ENCODE measurements around the gene TENM4.
A peak's percentile ranks its signal among the peaks of the same experiment; 100 is the strongest.
"Not testable (repeated sequence)": the region's sequence is repeated elsewhere in the genome, so short reads cannot be mapped to it uniquely, and the experiment has no call there.

The TENM4 gene

GRCh38 chr11:78645226-78646202 is 795.3 kb downstream of the TENM4 start:
- peak in 1 of 2 donors; percentile 27 for DNase-seq (ENCODE audit: low read depth in 2 of 2)

DNA sequence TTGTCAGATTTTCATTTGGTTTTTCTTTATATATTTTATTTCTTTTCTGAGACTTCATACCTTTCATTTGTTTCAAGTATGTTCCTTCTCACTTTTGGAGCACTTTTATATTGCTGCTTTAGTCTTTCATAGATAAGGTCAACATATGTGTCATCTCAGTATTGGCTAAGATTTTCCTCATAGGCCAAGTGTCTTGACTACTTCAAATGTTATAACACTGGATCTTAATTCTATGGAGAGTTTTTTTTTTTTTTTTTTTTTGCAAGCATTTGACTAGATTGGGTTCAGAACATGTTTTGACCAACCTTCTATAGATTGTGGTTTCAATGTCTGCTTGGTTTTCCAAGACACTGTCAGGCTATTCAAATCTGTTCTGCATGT is 797.2 kb downstream of the TENM4 start:
- no peak for DNase-seq (ENCODE audit: low read depth in 2 of 2)

GRCh38 chr11:78642979-78643675 is 797.7 kb downstream of the TENM4 start:
- DNase-seq (ENCODE audit: low read depth in 2 of 2), result no peak

- no peak for DNase-seq (ENCODE audit: low read depth in 2 of 2)
Measured at GRCh38 chr11:78641541-78641940, 799.3 kb downstream of the TENM4 start.

DNA sequence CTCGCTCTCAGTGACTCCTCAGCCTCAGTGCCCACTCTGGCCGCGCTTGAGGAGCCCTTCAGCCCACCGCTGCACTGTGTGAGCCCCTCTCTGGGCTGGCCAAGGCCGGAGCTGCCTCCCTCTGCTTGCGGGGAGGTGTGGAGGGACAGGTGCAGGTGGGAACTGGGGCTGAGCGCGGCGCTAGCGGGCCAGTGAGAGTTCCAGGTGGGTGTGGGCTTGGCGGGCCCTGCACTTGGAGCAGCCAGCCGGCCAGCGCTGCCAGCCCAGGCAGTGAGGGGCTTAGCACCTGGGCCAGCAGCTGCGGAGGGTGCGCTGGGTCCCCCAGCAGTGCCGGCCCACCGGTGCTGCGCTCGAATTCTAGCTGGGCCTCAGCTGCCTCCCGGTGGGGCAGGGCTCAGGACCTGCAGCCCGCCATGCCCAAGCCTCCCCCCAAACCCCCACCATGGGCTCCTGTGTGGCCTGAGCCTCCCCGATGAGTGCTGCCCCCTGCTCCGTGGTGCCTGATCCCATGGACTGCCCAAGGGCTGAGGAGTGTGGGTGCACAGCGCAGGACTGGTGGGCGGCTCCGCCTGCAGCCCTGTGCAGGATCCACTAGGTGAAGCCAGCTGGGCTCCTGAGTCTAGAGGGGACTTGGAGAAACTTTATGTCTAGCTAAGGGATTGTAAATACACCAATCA is 802.0 kb downstream of the TENM4 start:
- DNase-seq (ENCODE audit: low read depth in 2 of 2), result no peak

GRCh38 chr11:78637527-78637926 is 803.3 kb downstream of the TENM4 start:
- not testable (repeated sequence) for DNase-seq (ENCODE audit: low read depth in 2 of 2)

GRCh38 chr11:78635814-78636506 is 804.9 kb downstream of the TENM4 start:
- DNase-seq (ENCODE audit: low read depth in 2 of 2), result no peak

DNA sequence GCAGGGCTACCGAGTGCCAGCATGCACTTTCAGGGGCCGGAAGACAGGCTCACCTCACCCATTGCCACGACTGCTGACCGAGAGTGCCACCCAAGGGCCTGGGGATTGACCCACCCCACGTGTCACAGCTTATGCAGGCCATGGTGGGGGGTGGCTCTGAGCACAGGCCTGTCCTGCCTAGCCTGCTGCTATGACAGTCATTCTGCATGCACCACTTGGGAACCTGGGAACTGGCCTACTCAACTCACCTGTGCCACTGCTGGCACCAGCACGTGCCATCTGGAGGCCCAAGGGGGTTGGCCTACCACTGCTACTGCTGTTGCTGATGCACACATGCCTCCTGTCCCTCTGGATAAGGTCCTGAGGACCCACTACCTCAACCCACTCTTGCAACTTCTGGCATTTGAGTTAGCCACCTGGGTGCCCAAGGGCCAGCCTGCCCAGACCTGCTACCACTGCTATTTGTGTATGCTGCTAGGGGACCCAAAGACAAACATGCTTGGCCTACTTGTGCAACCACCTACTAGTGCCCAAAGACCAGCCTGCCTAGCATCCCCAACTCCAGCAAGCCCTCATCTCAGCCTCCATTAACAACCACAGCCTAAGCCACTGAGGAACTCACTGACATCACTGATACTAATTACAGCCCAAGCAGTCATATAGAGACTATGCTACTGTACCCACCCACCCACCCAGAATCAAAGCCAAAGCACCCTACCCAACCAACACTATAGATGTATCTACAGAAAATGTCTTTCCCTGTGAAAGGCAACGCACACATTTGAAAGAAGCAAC is 807.1 kb downstream of the TENM4 start:
- no peak for DNase-seq (ENCODE audit: low read depth in 2 of 2)

DNA sequence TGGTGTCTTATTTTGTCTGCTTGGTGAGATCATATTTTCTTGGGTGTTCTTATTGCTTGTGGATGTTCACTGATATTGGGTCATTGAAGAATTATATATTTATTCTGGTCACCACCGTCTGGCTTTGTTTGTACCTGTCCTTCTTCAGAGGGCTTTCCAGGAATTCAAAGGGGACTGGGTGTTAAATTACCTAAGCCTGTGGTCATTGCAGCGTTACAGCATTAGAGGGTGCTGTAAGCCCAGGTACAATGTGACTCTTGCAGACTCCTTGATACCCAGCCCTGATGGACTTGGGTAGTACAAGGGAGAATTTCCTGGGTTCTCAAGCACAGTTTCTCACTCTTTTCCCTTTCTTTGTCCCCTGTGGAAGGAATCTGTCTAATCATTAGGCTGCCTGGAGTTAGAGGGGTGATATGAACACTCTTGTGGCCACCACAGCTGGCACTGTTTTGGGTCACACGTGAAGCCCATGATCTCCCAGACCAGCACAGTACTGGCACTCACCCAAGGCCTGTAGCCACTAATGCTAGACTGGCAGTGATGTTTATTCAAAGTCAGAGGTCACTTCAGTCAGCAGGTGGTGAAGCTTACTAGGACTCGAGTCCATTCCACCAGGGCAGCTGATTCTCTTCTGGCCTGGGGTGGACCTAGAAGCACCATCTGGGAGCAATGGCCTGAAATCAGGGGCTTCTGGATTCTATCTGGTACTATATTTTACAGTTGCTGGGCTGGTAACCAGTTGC is 810.1 kb downstream of the TENM4 start:
- no peak for DNase-seq (ENCODE audit: low read depth in 2 of 2)

- DNase-seq (ENCODE audit: low read depth in 2 of 2), result no peak
Measured at GRCh38 chr11:78630155-78630554, 810.7 kb downstream of the TENM4 start.

- DNase-seq (ENCODE audit: low read depth in 2 of 2), result no peak
Measured at GRCh38 chr11:78622666-78623065, 818.2 kb downstream of the TENM4 start.

GRCh38 chr11:78620159-78620558 is 820.7 kb downstream of the TENM4 start:
- DNase-seq (ENCODE audit: low read depth in 2 of 2), result no peak

- no peak for DNase-seq (ENCODE audit: low read depth in 2 of 2)
Measured at GRCh38 chr11:78615724-78616123, 825.1 kb downstream of the TENM4 start.

GRCh38 chr11:78613378-78613813 is 827.4 kb downstream of the TENM4 start:
- no peak for DNase-seq (ENCODE audit: low read depth in 2 of 2)

DNA sequence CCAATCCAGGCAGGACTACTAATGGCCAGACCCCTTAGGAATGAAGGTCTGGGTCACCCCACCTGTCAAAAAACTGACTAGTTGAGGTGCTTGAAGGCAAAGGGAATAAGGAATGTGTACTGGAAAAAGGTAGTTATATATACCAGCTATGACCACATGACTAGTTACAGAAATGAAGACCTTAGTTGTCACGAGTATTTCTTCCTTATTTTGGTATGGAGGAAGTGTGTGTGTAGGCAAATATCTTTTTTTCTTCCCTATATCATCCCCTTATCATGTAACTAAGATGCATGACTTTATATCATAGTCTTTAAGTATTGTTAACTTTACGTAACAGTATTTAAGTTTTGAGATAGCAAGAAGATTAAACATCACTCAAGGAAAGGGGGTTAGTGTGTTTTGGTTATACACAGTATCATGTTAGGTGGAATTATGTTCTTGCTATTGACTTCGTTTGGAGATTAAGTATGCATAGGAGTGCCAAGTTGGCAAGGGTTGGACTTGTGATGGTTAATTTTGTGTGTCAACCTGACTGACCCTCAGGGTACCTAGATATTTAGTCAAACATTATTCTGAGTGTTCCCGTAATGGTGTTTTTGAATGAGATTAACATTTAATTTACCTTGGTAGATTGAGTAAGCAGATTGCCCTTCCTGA is 828.0 kb downstream of the TENM4 start:
- DNase-seq (ENCODE audit: low read depth in 2 of 2), result no peak

GRCh38 chr11:78609321-78609720 is 831.5 kb downstream of the TENM4 start:
- not testable (repeated sequence) for DNase-seq (ENCODE audit: low read depth in 2 of 2)

DNA sequence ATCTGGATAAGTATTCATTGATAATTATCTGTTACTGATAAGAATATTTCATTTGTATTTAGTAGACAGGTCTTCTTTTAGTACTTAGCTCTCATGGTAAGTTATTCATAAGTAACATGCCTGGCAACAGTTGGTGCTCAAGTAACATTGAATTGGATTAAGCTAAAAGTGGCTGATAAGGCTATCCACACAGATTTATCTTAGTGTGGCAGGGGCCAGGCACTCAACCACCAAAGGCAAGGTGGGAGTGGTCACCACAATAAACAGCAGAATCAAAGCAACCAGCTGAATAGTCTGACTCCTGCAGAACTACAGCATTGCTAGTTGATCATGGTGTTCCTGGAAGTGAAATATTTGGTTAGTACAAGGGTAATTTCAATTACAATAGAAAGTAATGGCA is 833.1 kb downstream of the TENM4 start:
- no peak for DNase-seq (ENCODE audit: low read depth in 2 of 2)

- DNase-seq (ENCODE audit: low read depth in 2 of 2), result no peak
Measured at GRCh38 chr11:78606667-78607066, 834.2 kb downstream of the TENM4 start.

DNA sequence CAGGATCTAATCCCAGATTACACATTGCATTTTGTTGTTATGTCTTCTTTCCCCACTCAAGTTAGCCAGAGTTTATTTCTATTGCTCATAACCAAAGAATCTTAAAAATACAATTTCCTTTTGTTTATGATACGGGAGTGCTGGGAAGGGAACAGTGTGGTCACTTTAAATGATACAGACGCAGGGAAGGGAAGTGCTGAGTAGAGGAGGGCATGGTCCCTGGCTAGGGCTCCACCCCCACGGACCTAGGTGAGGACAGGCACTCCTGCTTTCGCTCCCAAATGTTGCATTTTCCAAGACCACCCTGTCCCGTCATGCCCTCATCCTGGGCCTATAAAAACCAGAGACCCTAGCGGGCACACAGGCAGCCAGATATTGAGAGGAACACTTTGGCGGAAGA is 835.5 kb downstream of the TENM4 start:
- DNase-seq (ENCODE audit: low read depth in 2 of 2), result no peak

- no peak for DNase-seq (ENCODE audit: low read depth in 2 of 2)
Measured at GRCh38 chr11:78603792-78604191, 837.0 kb downstream of the TENM4 start.
